GM12801 (cell line): ENCODE data around the gene GVQW3.

Experiments used
- CTCF ChIP-seq: IDR thresholded peaks from one replicate; pipeline ENCODE4 v1.5.1; 2011; ENCODE audit warnings: control low read depth; ENCODE audit not compliant: insufficient read length; ENCODE audit errors: extremely low read depth

Gene GVQW3

GRCh38 chr11:76448506-76448905 is 67.4 kb downstream of the GVQW3 start:
- TF ChIP-seq CTCF, result no peak

DNA sequence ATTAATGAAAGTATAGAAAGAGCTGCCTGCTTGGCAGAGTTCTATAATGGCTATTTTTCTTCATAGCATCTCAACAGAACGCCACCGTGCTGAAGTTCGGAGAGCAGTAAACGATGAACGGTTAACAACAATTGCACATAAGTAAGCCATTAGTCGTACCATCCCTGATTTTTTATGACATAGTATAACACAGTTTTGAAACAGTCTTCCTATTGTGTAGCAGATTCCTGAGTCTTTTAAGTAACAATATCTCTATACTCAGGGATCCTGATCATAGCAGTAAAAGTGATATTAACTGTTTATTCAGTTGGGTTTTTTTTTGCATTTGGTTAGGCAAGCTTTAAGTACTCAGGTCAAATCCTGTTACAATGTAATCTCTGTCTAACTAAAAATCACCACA is 72.1 kb downstream of the GVQW3 start:
- TF ChIP-seq CTCF, result no peak

GRCh38 chr11:76455331-76455730 is 74.2 kb downstream of the GVQW3 start:
- no peak for TF ChIP-seq CTCF

- TF ChIP-seq CTCF, result no peak
Observed at GRCh38 chr11:76455931-76456330, 74.8 kb downstream of the GVQW3 start.

- no peak for TF ChIP-seq CTCF
Observed at GRCh38 chr11:76456571-76456970, 75.4 kb downstream of the GVQW3 start.
